SHP77 (cell line): Measurements from ENCODE around the gene CYLD.
A peak's percentile ranks its signal among the peaks of the same experiment; 100 is the strongest.

Experiments
- DNase-seq, 2 experiments: peaks; one replicate each; lab custom pipeline; 2025; lab: John Stamatoyannopoulos, UW

The CYLD gene

DNA sequence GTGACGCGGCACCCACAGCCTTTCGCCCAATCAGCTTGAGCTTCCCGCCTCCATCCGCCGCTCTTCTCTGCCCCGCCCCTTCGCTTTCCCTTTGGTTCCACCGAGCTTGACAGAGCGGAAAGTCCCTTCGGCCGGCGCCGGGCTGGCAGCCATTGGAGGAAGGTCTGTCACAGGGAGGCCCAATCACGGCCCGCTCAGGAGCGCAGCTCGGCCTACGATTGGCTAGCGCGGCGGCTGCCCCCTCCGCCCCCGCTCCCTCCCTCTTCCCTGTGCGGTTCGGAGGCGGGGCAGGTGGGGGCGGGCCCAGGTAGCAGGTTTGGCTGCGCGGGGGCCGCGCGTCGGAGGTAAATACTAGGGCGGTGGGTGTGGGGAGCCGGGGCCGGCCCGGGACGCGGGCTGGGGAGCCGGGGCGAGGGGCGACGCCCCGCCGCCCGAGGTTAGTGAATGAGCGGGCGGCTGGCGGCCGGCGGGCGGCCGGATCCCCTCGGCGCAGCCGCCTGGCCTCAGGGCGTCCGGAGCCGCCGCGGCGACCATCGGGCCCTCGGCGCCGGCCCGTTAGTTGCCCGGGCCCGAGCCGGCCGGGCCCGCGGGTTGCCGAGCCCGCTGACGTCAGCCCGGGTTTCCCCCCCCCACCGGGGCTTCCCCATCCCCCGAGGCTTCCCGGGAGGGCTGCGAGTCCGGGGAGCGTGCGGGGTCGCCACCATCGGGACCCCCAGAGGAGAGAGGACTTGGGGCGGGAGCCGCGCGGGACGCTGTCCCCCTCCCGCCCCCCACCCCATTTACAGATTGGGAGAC is at the start of gene CYLD:
TSS of gene CYLD (plus strand) at position 306 of the 795 bp plus-strand sequence. CDS start 7,613 bp downstream, outside the sequence.
- peak; percentile 97 to 99 for DNase-seq

DNA sequence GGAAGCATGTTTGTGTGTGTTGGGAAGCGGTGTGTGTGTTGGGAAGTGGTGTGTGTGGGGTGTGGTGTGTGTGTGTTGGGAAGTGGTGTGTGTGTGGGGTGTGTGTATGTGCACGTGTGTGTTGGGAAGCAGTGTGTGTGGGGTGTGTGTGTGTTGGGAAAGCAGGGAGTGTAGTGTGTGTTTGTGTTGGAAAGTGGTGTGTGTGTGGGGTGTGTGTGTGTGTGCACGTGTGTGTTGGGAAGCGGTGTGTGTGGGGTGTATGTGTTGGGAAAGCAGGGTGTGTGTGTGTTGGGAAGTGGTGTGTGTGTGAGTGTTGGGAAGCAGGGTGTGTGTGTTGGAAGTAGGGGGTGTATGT is 49.3 kb upstream of the CYLD start:
- no peak for DNase-seq

DNA sequence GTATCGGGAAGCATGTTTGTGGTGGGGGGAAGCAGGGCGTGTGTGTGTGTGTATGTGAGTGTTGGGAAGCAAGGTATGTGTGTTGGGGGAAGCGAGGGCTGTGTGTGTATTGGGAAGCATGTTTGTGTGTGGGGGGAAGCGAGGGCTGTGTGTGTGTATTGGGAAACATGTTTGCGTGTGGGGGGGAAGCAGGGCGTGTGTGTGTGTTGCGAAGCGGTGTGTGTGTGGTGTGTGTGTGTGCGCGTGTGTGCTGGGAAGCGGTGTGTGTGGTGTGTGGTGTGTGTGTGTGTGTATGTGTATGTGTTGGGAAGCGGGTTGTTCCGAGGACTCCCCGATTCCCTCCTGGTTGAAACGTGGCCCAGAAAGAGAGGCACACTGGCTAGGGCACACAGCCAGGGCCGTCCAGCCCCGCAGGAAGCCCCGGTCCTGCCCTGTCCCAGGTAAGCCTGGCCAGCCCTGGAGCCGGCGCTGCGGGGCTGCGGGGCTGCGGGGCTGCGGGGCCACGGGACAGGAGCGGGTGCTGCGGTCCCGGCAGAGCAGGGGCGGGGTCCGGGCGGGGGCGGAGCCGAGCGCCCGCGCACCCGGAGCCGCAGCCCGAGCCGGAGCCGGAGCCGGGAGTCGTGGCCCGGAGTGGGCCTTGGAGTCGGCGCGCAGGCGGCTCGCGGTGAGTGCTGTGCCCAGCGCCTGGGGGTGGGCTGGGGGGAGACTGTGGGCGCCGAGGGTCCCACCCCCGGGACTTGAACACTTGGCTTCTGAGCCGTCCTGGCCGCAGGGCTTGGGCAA is 48.7 kb upstream of the CYLD start, which contains the start of gene NOD2:
TSS of gene NOD2 (plus strand) at position 608 of the 783 bp plus-strand sequence. CDS start 5,890 bp downstream, outside the sequence.
- DNase-seq: no peak

DNA sequence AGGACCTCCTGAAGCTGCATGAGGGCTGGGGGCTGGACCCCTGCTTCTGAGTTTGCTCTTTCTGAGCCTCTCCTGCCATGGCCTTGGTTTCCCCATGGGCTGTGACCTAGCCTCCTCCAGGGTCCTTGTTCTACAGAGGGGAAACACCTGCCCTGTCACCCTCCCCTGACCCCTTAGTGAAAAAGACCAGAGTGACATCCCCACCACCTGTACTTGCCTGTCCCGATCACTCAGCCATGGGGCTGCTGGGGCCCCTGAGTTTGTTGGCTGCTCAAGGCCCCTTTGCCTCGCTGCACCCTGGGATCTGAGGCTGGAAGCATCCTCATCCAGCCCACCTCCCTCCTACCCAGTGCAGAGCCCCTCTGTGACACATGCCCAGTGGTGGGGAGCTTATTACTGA is 47.7 kb upstream of the CYLD start:
- no peak for DNase-seq

DNA sequence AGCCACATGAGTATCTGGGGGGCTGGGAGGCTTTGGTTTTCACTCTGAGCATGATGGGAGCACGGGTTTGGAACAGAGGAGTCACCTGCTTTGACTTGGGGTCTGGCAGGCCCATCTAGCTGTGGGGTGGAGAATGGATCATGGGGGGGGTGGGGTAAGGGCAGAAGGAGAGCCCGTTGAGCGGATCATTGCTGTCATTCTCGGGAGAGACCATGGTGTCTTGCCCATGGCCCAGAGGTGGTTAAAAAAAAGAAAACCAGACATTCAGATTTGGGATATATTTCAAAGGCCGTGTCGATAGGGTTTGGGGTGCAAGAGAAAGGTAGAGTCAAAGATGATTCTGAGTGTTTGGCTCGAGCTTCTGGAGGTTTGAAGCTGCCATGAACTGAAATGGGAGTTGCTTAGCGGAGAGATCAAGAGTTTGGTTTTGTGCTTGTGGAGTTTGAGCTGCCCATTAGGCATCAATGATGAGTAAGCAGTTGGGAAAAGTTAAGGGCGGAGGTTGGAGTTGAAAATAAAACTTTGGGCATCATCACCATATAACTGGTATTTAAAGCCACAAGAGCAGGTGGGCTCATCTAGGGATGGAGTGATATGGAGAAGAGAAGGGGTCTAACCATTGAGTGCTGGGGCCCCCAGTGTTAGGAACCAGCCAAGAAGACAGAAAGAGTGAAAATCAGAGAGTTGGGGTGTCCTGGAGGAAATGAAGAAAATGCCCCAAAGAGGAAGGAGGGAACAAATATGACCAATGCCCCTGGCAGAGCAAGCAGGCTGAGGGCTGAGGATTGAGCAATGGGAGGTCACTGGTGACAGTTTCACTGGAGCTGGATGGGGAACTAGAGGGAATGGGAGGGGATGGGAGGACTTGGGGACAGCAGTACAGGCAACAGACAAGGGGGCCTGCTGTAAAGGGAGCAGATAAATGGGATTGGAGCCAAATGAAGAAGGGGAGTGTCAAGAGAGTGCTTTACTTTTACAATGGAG is 46.6 kb upstream of the CYLD start:
- DNase-seq: no peak

DNA sequence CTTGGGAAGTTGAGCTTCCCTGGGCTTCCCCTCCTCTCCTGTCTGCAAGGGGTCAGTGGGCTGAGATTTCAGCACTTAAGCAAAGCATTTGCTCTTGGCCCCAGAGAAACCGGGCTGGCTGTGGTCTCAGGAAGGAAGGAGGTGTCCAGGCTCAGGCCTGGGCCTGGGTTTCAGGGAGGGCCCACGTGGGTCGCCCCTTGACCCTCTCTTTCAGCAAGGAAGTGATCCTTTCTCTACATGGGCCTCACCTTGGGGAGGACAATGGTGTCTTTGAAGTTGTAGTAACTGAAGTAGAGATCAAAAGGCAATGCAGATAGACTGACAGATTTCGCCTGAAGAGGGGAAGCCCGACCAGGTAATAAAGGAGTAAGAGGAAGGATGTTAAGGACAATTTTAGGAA is 45.8 kb upstream of the CYLD start:
- no peak for DNase-seq

DNA sequence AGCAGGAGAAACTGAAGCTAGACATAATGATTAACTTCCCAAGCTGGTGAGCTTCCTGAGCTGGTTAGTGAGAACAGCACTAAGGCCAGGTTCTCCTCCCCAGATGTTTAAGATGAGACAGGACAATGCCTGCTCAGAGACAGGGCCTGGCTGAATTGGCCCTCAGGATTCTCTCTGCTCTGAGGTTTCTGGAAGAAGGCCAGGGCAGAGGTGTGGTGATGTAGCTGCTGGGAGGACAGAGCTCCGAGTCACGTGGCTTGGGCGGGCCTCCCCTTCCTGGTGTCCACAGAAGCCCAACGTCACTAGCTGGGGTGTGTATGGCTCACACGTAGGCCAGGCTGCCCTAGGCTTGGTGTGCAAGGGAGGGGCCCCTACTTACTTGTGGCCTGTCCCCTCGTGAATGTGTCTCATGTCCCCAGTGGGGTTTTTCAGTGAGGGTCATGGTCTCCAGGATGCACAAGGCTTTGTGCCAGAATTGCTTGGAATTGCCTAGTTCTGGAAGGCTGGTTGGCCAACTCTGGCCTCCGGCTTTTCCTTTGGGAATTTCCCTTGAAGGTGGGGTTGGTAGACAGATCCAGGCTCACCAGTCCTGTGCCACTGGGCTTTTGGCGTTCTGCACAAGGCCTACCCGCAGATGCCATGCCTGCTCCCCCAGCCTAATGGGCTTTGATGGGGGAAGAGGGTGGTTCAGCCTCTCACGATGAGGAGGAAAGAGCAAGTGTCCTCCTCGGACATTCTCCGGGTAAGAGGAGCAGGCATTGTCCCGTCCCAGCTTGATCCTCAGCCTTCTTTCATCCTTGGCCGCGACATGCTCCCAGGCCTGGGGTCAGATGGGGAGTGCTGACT is 45.1 kb upstream of the CYLD start:
- DNase-seq: peak; percentile 31 to 86

DNA sequence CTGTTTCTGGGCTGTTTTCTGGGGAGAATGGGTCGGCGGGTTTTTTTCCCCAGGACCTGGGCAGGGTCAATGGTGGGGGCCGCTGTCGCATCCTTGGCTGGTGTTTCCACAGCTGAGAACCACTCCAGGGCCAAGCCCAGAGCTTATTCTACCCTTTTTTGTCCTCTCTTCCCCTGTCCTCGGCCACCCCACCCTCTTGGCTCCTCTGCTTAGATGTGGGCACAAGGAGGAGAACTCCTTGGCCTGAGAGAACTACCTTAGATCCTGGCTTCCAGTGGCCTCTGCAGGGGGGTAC is 44.5 kb upstream of the CYLD start:
- DNase-seq: no peak

DNA sequence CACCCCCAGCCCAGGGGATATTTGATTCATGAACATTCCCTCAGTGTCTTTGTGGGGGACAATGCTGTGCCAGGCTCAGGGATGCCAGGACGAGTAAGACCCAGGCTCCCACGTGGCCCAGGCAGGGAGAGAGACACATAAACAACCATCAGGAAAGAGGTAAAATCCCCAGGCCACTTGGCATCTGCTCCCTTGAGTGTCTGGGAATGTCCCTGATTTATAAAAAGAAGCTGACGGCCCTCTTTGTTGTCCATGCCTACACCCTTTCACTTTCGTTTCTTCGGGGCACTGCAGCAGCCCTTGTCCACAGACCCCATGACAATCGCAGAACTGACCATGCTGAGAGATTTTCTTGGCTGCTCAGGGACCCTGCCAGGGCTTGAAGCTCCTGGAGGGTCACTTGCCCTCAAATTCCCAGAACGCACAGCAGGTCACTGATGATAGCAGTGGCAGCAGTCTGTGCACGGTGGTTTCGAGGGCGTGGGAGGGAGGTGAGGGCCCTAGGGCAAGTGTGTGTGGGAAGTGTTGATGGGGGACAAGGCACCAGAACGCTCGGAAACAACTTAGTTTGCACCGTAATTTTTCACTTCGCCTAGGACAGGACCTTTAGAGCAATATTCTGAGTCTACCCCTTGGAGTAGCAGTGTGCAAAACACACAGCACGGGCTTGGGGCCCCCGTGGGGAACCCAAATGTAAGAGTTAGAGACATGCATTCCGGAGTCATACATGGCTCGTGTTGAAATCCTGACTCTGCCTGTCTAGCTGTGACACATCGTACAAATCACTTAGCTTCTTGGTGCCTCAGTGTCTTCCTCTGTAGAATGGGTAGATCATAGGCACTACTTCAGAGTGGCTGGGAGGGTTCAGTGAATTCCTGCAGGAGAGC is 43.8 kb upstream of the CYLD start:
- peak in 1 of 2 experiments; percentile 17 for DNase-seq

DNA sequence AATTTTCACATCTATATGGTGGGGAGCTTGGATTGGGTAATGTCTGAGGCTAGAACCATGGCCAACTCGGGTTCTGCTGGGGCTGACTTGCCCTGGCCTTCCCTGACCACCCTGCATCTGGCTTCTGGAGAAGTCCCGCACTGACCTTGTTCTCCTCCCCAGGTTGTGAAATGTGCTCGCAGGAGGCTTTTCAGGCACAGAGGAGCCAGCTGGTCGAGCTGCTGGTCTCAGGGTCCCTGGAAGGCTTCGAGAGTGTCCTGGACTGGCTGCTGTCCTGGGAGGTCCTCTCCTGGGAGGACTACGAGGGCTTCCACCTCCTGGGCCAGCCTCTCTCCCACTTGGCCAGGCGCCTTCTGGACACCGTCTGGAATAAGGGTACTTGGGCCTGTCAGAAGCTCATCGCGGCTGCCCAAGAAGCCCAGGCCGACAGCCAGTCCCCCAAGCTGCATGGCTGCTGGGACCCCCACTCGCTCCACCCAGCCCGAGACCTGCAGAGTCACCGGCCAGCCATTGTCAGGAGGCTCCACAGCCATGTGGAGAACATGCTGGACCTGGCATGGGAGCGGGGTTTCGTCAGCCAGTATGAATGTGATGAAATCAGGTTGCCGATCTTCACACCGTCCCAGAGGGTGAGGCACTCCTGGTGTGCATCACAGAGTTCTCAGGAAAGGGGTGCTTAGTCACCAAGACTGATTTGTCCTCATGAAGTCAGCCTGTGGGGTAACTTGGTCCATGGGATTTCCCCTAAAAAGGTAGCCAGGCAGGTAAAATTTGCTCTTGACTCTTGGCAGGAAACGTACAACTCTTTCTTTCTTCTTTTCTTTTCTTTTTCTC is 42.3 kb upstream of the CYLD start:
- DNase-seq: no peak

DNA sequence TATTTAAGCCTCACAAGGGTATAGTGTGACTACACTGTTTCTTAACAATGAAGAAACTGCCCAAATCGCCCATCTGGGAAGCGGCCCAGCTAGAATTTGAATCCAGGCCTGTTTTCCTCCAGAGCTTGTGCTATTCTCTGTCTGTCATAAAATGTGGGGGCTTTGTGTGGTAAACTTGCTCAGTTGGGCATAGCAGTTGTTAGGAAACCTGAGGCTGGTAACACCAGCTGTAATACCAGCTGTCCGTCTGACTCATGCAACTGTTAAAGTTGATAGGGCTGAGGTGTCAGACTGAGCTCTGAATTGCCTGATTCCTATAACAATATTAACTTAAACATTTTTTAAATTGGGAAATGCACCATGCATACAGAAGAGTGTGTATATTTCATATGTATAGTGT is 39.2 kb upstream of the CYLD start:
- peak in 1 of 2 experiments; percentile 25 for DNase-seq

DNA sequence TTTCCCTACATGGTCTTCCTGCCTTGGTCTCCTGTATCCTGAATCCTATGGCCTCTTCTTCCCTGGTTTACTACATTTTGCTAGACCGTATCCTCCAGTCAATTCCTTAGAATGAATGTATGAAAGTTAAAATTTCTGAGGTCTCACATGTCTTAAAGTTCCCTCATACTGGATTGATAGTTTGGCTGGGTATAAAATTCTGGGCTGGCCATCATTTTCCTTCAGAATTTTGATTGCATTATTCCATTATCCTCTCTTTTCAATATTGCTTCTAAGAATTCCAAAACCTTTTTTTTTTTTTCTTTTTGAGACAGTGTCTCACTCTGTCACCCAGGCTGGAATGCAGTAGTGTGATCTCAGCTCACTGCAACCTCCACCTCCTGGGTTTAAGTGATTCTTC is 37.6 kb upstream of the CYLD start:
- DNase-seq: no peak

DNA sequence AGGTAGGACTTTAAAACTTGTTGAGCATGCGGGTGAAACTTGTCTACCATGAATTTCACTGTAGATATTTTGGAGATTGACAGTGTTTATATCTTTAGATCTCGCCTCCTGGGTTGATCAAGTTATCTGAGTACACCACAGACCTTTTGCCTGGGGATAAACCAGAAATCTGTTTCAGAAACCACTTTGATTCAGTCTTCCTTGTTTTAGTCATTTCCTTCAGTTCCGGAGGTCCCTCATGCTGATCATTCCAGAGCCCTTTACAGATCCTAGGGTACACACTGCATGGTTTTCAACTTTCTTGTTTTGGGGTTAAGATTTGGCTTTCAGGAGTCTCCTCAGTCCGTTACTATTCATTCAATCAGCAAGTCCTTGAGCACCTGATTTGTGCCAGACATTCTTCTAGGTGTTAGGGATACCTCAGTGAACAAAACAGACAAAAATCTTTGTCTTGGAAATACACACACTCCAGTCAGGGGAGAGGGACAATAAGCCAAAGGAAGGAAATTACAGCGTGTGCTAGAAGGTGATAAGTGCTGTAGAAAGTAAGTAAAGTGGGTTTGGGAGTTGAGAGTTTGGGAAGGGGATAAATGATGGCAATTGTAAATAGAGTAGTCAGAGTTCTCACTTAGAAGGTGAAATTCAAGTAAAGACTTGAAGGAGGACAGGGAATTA is 36.3 kb upstream of the CYLD start:
- DNase-seq: no peak

DNA sequence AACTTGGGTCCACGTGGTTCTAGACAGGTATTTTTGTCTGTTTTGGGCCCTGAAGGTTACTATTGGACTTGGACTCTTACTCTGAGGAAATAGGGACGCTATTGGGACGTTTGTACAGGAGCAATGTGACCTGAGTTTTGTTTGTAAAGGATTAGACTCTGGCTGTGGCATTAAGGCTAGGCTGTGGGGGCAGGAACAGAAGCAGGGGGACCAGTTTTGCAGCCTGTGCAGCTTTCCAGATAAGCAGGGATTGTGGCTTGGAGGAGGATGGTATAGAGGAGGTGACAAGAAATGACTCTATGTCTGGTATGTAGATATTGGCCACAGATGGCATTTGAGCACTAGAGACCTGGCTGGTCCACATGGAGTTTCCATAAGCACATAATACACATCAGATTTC is 35.6 kb upstream of the CYLD start:
- no peak for DNase-seq

DNA sequence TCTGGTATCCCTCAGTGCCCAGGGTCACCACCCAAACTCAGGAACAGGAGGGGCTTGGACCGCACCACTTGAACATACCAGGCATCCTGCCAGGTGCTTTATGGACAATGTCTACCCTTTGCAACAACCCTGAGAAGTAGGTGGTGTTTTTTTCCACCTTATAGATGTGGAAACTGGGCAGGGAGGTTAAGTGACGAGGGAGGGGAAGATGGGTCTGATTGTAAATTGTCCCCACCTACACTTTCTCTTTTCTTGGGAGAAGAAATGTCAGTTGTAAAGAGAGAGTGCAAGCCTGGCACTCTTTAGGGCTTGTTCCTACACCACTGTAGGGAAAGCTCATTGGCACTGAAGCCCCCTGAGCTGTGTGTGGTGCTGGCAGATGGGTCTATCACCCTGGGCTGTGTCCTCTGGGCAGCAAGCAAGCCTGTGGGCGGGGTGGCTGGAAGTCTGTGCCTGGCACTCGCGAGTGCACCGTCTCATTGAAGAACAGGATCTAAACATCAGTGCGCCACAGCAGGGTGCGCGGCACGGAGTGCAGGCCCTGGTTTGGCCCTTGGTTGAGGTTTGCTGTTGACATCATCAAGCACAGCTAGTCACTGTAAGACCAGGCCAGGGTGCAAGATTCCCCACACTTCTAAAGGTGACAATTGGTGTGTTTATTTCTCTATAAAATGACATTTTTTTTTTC is 33.4 kb upstream of the CYLD start:
- DNase-seq: no peak

DNA sequence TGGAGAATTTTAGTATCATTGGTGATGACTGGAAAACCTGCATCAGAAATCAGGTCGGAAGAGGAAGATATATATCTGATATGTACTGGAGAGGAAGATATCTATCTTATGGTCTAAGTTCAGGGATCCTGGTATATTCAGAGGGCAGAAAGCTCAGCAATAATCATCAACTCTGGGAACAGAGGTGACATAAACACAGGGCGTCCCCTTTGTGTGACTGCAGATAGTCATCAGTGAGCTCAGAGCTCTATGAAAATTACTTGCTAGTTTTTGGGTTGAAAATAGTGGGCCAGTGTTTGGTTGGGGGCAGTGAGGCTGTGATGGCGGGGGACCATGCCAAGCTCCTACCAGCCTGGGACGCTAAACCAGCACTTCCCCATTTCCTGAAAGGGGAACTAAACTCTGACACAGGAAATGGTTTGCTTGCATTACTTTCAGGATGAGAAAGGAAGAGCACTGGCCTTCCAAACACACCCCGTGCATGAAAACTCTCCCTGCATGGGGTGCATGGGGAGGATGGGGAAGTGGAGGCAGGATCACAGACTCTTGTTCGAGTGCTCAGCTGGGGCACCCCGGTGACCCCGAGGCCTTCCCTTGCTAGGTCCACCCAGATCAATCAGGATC is 32.7 kb upstream of the CYLD start:
- DNase-seq: no peak

DNA sequence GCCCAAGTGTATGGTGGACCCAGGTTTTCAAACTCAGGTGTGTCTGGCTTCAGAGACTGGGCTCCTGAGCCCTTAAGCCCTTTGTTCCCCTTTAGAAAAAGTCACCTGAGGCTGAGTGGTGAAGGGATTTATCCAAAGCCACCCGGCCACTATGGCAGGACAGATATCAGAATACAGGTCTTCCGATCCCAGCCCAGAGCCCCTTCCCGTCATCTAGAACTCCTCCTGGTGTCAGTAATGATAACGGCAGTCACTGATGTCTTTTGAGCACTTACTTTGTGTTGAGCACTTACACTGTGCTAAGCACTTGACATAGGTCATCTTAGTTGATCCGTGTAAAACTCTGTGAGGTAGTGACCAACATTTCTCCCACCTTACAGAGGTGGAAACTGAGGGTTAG is 31.9 kb upstream of the CYLD start:
- DNase-seq: no peak

DNA sequence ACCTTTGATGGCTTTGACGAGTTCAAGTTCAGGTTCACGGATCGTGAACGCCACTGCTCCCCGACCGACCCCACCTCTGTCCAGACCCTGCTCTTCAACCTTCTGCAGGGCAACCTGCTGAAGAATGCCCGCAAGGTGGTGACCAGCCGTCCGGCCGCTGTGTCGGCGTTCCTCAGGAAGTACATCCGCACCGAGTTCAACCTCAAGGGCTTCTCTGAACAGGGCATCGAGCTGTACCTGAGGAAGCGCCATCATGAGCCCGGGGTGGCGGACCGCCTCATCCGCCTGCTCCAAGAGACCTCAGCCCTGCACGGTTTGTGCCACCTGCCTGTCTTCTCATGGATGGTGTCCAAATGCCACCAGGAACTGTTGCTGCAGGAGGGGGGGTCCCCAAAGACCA is 30.8 kb upstream of the CYLD start:
- no peak for DNase-seq
